DND-41 (cell line): ENCODE data around the gene HES3.

ENCODE experiments used
- CTCF ChIP-seq: IDR thresholded peaks from 2 replicates; pipeline ENCODE4 v1.5.1; 2012; ENCODE audit warnings: borderline replicate concordance, low read length, moderate library complexity, mild to moderate bottlenecking; ENCODE audit not compliant: poor library complexity, severe bottlenecking; ENCODE audit errors: extremely low read depth
- EZH2 ChIP-seq: IDR thresholded peaks from 3 replicates; pipeline ENCODE4 v1.6.1; 2012; ENCODE audit warnings: borderline replicate concordance, low read depth, mild to moderate bottlenecking, moderate library complexity, low read length, inconsistent platforms; ENCODE audit not compliant: severe bottlenecking

DNA sequence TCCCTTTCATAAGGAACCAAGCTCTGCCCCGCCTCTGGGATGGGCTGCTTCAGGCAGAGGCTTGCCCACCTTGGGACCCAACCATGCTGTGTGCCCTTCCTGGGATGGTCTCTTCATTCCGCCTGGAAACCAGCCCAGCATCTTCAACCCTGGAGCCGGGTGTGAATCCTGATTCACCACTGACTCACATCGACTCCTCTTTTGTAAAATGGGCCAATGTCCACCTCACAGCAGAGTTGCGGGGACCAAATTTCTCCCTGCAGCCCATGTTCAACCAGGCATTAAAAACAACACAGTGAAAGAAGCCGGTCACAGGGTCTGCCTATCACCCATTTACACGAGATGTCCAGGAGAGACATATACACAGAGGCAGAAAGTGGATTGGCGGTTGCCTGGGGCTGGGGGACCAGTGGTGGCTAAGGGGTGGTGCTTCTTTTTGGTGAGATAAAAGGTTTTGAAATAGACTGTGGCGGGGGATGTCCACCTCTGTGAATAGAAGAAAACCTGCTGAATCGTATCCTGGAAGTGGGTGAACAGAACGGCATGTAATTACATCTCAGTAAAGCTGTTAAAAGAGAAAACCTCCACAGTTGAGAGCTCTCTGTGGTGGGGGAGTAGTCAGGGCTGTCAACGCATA is 23.8 kb downstream of the HES3 start:
- no peak for TF ChIP-seq EZH2
- no peak for TF ChIP-seq CTCF
